Measurements from ENCODE around the gene RBBP4. TPM values are rescaled to one million over a fixed set of nuclear protein-coding genes. Genes with fewer than 3 reads are reported as not detected.

Gene RBBP4
- total RNA-seq, 1 experiment from 2014 or later, result 165 TPM

DNA sequence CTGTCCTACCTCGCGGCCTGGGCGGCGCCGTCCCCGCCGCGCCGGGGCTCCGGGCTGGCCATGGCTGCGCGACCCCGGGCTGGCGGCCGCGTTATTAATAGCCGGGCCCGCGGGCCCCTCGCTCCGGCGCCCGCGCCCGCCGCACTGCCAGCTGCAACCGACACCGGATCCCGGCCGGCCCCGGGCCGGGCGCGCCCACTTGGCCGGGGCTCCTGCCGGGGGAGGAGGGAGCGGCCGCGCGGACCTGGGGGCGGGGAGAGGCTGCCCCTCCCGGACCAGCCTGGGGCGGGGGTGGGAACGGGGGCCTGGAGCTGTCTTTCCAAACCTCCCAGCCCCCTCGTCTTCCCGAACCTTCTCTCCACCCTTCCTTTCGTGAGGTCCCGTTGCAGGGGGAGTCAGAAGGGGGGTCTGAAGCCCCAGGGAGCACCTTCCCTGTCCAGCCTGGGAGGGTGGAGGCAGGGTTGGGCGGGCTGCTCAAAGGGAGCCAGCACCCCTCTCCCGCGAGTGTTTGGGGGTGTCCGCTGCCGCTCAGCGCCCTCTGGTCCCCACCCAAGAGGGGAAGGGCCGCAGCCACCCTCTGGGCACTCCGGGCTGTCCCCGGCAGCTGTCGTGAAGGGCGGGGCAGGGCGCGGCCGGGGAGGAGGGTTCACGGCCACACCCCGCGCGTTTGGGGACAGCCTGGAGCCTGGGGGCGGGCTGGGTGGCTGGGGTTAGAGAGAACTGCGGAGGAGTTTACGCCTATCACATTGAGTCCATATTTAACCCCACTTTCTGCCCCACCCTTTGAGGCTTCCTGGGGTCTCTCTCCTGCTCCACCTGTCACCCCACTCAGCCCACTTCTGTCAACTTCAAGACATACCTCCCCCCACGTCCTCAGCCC, 51.8 kb downstream of the RBBP4 start, which contains the start of gene SYNC:
Gene SYNC (minus strand): TSS at position 172 of the 880 bp plus-strand sequence. CDS start 110 bp downstream, at position 62.
- no TSS peak for BruUV-seq (replicated peaks)
- peak; percentile 25 for DNase-seq (ENCODE audit: unreplicated experiment)
- Mint-ChIP-seq H3K36me3 (ENCODE audit: insufficient read depth, unreplicated experiment) (no peaks in the 10 kb centered on the region), H3K4me1 (ENCODE audit: insufficient read depth, unreplicated experiment) (peaks cover 21% of the 10 kb centered on the region), H3K9me3 (ENCODE audit: unreplicated experiment) (no peaks in the 10 kb centered on the region), H3K27ac (ENCODE audit: low read depth, unreplicated experiment) (peak within 1 kb of the TSS; percentile 59), H3K4me3 (ENCODE audit: unreplicated experiment) (peak within 1 kb of the TSS; percentile 66), H3K27me3 (ENCODE audit: insufficient read depth, unreplicated experiment) (no peaks in the 10 kb centered on the region)
- intact Hi-C loops (cut with micrococcal nuclease), result no loop called here
- TF ChIP-seq, protein P1, sequence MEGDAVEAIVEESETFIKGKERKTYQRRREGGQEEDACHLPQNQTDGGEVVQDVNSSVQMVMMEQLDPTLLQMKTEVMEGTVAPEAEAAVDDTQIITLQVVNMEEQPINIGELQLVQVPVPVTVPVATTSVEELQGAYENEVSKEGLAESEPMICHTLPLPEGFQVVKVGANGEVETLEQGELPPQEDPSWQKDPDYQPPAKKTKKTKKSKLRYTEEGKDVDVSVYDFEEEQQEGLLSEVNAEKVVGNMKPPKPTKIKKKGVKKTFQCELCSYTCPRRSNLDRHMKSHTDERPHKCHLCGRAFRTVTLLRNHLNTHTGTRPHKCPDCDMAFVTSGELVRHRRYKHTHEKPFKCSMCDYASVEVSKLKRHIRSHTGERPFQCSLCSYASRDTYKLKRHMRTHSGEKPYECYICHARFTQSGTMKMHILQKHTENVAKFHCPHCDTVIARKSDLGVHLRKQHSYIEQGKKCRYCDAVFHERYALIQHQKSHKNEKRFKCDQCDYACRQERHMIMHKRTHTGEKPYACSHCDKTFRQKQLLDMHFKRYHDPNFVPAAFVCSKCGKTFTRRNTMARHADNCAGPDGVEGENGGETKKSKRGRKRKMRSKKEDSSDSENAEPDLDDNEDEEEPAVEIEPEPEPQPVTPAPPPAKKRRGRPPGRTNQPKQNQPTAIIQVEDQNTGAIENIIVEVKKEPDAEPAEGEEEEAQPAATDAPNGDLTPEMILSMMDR (IDR thresholded peaks at IDR 0.05; ENCODE audit: unreplicated experiment), result no peak
- ChIA-PET POLR2A (interaction anchor here (0.9 to 1.6 kb wide), 5 partner anchors 11 to 113 kb away, joined by 3 to 8 read pairs (median 3); no protein-coding TSS in a partner anchor), CTCF (interaction anchor here (1.2 to 4.0 kb wide), 4 partner anchors 10 to 182 kb away, joined by 3 to 24 read pairs (median 4); no protein-coding TSS in a partner anchor)

DNA sequence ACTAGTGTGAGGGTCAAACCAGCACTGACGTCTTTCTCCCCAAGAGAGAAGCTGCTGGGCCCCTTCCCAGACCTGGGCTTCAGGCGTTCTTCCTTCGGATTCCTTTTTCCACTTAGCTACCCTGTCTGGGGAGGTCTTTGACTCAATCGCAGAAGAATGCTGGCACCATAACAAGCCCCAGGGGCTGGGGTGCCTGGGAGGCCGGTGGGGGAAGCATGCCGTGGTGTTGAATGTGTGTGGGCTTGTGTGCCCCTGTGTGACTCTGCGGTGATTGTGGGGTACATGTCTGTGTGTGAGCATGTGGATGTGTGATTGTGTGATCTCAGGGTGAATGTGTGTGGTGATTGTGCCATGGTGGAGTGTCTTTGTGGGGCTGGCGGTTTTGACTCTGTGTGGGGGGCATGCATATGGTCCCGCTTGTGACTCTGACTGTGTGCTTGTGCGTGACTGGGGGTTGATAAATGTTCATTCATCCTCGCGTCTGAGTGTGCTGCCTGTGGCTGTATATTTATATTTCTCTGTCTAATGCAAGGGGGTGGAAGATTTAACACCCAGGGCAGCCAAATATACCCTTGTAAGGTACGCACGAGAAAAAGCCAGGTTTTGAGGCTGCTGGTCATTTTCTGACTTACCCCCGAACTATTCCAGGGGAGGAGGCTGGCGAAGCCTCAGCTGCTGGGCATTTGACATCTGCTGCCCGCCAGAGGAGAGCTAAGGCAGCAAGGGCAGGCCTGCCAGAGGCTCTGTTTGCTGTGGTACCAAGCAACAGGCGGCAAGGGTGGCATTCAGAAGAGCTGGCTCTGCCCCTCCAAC, 52.7 kb downstream of the RBBP4 start:
- ChIA-PET CTCF (interaction anchor here (0.8 to 4.0 kb wide), 4 partner anchors 9 to 183 kb away, joined by 3 to 24 read pairs (median 3); no protein-coding TSS in a partner anchor), POLR2A (interaction anchor here (0.6 to 1.6 kb wide), 3 partner anchors 58 to 83 kb away, joined by 3 to 8 read pairs (median 5); no protein-coding TSS in a partner anchor)
- Mint-ChIP-seq H3K27me3 (ENCODE audit: insufficient read depth, unreplicated experiment) (no peaks in the 10 kb centered on the region), H3K36me3 (ENCODE audit: insufficient read depth, unreplicated experiment) (no peaks in the 10 kb centered on the region), H3K4me1 (ENCODE audit: insufficient read depth, unreplicated experiment) (peaks cover 21% of the 10 kb centered on the region), H3K27ac (ENCODE audit: low read depth, unreplicated experiment) (no peak overlapping the region), H3K9me3 (ENCODE audit: unreplicated experiment) (no peaks in the 10 kb centered on the region), H3K4me3 (ENCODE audit: unreplicated experiment) (peak overlapping the region; percentile 66)
- no TSS peak for BruUV-seq (replicated peaks)
- TF ChIP-seq, protein P1 (IDR thresholded peaks at IDR 0.05; ENCODE audit: unreplicated experiment), result no peak
- peak; percentile 15 for DNase-seq (ENCODE audit: unreplicated experiment)
- intact Hi-C loops (cut with micrococcal nuclease), result no loop called here

GRCh38 chr1:32705516-32705915, 54.5 kb downstream of the RBBP4 start:
- Mint-ChIP-seq H3K36me3 (ENCODE audit: insufficient read depth, unreplicated experiment) (no peaks in the 10 kb centered on the region), H3K4me1 (ENCODE audit: insufficient read depth, unreplicated experiment) (peaks cover 21% of the 10 kb centered on the region), H3K27me3 (ENCODE audit: insufficient read depth, unreplicated experiment) (no peaks in the 10 kb centered on the region), H3K27ac (ENCODE audit: low read depth, unreplicated experiment) (no peak overlapping the region), H3K4me3 (ENCODE audit: unreplicated experiment) (no peak overlapping the region), H3K9me3 (ENCODE audit: unreplicated experiment) (no peaks in the 10 kb centered on the region)
- TF ChIP-seq, protein P1 (IDR thresholded peaks at IDR 0.05; ENCODE audit: unreplicated experiment), result no peak
- intact Hi-C loops (cut with micrococcal nuclease), result no loop called here
- ChIA-PET POLR2A (interaction anchor here (0.6 to 1.8 kb wide), 7 partner anchors 10 to 155 kb away, joined by 3 to 6 read pairs (median 3); no protein-coding TSS in a partner anchor), CTCF (interaction anchor here (0.6 to 16.5 kb wide), 10 partner anchors 34 to 304 kb away, joined by 3 to 418 read pairs (median 4); no protein-coding TSS in a partner anchor)
- DNase-seq (ENCODE audit: unreplicated experiment), result no peak
- no TSS peak for BruUV-seq (replicated peaks)

Data from MCF 10A (cell line).